HepG2 (cell line): ENCODE results near the gene SEC24A. TPM values are rescaled to one million over a fixed set of nuclear protein-coding genes. Genes with fewer than 3 reads are reported as not detected.
A peak's percentile ranks its signal among the peaks of the same experiment; 100 is the strongest.

Source experiments
- FOXC1 ChIP-seq: sonication (generic); formaldehyde crosslinking; IDR thresholded peaks from 2 replicates; pipeline ENCODE4 v1.8.0; 2022; ENCODE audit warnings: mild to moderate bottlenecking, missing genetic modification reagents, borderline replicate concordance
- GATAD1 ChIP-seq: IDR thresholded peaks from 2 replicates; pipeline ENCODE4 v1.6.1; 2016; ENCODE audit warnings: missing genetic modification reagents, missing compliant biosample characterization
- IKZF4 ChIP-seq: sonication (generic); formaldehyde crosslinking; IDR thresholded peaks from 2 replicates; pipeline ENCODE4 v1.5.1; 2020; ENCODE audit warnings: borderline replicate concordance, mild to moderate bottlenecking, low read depth, missing genetic modification reagents; ENCODE audit errors: not compliant biosample characterization
- KDM6A ChIP-seq: IDR thresholded peaks from 2 replicates; pipeline ENCODE4 v1.6.1; 2016; ENCODE audit warnings: low read depth
- SUZ12 ChIP-seq: fragments of 150-350 bp; IDR thresholded peaks from 2 replicates; pipeline ENCODE4 v1.6.1; 2014; ENCODE audit warnings: low read depth, low read length
- ZNF333 ChIP-seq: sonication (generic); formaldehyde crosslinking; IDR thresholded peaks from 2 replicates; pipeline ENCODE4 v1.4.0; 2020; ENCODE audit warnings: mild to moderate bottlenecking, missing genetic modification reagents, borderline replicate concordance
- ZNF569 ChIP-seq: sonication (generic); formaldehyde crosslinking; IDR thresholded peaks from 2 replicates; pipeline ENCODE4 v1.5.0; 2020; ENCODE audit warnings: mild to moderate bottlenecking, missing genetic modification reagents, moderate library complexity, borderline replicate concordance
- polyA plus RNA-seq, 8 experiments: library from polyadenylated mRNA; depleted of rRNA in 3 of 8; stranded (reverse) in 7 of 8; unstranded in 1 of 8; fragments of >200 nt; fragmentation: Illumina TruSeq in 4 of 8; extraction: Trizol in 4 of 8; gene quantifications; 2 replicates each; pipeline versions ENCODE4 v1.2.1 to v1.2.3, GENCODE V29; 2011 to 2016; ENCODE audit warnings: low read depth in 4 of 8, missing spikeins in 1 of 8, mixed read lengths in 1 of 8; ENCODE audit not compliant: insufficient read depth in 1 of 8
- total RNA-seq, 5 experiments: library from RNA; depleted of rRNA; stranded (reverse); fragments of >200 nt; fragmentation: Illumina TruSeq; extraction: Trizol; gene quantifications; 2 replicates each; pipeline ENCODE4 v1.2.3, GENCODE V29; 2016; ENCODE audit warnings: low read depth in 1 of 5
- TF ChIP-seq, protein P1 (sequence below): sonication (generic); formaldehyde crosslinking; IDR thresholded peaks from 2 replicates; pipeline ENCODE4 v1.4.0; 2020; ENCODE audit warnings: missing genetic modification reagents, borderline replicate concordance
- TF ChIP-seq, protein P2 (sequence below): IDR thresholded peaks from 2 replicates; pipeline ENCODE4 v1.6.1; 2012; ENCODE audit warnings: low read depth, low read length, improper control_type of control experiment
- TF ChIP-seq, protein P3 (sequence below): sonication (generic); formaldehyde crosslinking; IDR thresholded peaks from 2 replicates; pipeline ENCODE4 v1.9.0; 2021; ENCODE audit warnings: missing genetic modification reagents, mild to moderate bottlenecking, borderline replicate concordance
- TF ChIP-seq, protein P4 (sequence below): sonication (generic); formaldehyde crosslinking; IDR thresholded peaks from 2 replicates; pipeline ENCODE4 v1.4.0; 2020; ENCODE audit warnings: mild to moderate bottlenecking, missing genetic modification reagents

The SEC24A gene
- total and polyA plus RNA-seq, 2 of the 13 experiments (the other 11 are each of a cell fraction or from before 2014, with no cell fraction given), result 30.5 to 56.8 TPM

DNA sequence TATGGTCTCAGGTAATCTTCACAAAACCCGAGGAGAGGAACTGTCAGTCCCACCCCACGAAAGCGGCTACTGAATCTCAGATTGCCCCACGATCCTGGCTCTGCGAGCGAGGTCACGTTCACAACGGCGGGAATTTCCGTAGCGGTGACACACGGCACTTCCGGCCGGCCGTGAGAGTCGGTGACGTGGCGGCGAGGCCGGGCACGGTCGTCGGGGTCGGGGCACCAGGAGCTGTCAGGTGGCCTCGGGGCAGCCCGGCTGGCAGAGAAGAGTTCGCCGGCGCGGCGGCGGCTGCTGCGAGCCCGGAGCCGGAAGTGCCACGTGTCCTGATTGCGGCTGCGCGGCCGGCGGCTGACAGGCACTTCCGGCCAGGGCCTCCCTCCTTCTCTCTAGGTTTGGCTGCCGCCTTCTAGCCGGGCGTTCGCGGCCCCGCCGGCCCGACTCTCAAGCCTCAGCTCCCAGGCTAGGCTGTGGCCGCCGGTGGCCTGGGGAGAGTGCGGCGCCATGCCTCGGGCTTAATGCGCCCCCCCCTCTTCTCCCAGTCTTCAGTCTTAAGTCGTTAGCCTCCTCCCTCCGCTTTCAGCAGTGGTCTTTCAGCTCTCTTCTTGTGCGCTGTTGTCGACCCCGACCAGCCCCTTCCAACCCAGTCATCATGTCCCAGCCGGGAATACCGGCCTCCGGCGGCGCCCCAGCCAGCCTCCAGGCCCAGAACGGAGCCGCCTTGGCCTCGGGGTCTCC is at the start of gene SEC24A (continued):
- TF ChIP-seq SUZ12 (no peak), ZNF569 (CRISPR knock-in tag) (no peak), GATAD1 (CRISPR knock-in tag) (peak; percentile 84), ZNF333 (CRISPR knock-in tag) (peak; percentile 40; the same call in 1 of the 2 replicates), FOXC1 (peak; percentile 96), KDM6A (CRISPR knock-in tag) (no peak), IKZF4 (CRISPR knock-in tag) (peak; percentile 45)
- TF ChIP-seq, protein P1, sequence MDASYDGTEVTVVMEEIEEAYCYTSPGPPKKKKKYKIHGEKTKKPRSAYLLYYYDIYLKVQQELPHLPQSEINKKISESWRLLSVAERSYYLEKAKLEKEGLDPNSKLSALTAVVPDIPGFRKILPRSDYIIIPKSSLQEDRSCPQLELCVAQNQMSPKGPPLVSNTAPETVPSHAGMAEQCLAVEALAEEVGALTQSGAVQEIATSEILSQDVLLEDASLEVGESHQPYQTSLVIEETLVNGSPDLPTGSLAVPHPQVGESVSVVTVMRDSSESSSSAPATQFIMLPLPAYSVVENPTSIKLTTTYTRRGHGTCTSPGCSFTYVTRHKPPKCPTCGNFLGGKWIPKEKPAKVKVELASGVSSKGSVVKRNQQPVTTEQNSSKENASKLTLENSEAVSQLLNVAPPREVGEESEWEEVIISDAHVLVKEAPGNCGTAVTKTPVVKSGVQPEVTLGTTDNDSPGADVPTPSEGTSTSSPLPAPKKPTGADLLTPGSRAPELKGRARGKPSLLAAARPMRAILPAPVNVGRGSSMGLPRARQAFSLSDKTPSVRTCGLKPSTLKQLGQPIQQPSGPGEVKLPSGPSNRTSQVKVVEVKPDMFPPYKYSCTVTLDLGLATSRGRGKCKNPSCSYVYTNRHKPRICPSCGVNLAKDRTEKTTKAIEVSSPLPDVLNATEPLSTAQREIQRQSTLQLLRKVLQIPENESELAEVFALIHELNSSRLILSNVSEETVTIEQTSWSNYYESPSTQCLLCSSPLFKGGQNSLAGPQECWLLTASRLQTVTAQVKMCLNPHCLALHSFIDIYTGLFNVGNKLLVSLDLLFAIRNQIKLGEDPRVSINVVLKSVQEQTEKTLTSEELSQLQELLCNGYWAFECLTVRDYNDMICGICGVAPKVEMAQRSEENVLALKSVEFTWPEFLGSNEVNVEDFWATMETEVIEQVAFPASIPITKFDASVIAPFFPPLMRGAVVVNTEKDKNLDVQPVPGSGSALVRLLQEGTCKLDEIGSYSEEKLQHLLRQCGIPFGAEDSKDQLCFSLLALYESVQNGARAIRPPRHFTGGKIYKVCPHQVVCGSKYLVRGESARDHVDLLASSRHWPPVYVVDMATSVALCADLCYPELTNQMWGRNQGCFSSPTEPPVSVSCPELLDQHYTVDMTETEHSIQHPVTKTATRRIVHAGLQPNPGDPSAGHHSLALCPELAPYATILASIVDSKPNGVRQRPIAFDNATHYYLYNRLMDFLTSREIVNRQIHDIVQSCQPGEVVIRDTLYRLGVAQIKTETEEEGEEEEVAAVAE (CRISPR knock-in tag), result peak; percentile 49; the same call in 1 of the 2 replicates
- TF ChIP-seq, protein P2, sequence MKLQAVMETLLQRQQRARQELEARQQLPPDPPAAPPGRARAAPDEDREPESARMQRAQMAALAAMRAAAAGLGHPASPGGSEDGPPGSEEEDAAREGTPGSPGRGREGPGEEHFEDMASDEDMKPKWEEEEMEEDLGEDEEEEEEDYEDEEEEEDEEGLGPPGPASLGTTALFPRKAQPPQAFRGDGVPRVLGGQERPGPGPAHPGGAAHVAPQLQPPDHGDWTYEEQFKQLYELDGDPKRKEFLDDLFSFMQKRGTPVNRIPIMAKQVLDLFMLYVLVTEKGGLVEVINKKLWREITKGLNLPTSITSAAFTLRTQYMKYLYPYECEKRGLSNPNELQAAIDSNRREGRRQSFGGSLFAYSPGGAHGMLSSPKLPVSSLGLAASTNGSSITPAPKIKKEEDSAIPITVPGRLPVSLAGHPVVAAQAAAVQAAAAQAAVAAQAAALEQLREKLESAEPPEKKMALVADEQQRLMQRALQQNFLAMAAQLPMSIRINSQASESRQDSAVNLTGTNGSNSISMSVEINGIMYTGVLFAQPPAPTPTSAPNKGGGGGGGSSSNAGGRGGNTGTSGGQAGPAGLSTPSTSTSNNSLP, result no peak; the same call in 1 of the 2 replicates
- TF ChIP-seq, protein P3, sequence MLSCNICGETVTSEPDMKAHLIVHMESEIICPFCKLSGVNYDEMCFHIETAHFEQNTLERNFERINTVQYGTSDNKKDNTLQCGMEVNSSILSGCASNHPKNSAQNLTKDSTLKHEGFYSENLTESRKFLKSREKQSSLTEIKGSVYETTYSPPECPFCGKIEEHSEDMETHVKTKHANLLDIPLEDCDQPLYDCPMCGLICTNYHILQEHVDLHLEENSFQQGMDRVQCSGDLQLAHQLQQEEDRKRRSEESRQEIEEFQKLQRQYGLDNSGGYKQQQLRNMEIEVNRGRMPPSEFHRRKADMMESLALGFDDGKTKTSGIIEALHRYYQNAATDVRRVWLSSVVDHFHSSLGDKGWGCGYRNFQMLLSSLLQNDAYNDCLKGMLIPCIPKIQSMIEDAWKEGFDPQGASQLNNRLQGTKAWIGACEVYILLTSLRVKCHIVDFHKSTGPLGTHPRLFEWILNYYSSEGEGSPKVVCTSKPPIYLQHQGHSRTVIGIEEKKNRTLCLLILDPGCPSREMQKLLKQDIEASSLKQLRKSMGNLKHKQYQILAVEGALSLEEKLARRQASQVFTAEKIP (CRISPR knock-in tag), result no peak
- TF ChIP-seq, protein P4, sequence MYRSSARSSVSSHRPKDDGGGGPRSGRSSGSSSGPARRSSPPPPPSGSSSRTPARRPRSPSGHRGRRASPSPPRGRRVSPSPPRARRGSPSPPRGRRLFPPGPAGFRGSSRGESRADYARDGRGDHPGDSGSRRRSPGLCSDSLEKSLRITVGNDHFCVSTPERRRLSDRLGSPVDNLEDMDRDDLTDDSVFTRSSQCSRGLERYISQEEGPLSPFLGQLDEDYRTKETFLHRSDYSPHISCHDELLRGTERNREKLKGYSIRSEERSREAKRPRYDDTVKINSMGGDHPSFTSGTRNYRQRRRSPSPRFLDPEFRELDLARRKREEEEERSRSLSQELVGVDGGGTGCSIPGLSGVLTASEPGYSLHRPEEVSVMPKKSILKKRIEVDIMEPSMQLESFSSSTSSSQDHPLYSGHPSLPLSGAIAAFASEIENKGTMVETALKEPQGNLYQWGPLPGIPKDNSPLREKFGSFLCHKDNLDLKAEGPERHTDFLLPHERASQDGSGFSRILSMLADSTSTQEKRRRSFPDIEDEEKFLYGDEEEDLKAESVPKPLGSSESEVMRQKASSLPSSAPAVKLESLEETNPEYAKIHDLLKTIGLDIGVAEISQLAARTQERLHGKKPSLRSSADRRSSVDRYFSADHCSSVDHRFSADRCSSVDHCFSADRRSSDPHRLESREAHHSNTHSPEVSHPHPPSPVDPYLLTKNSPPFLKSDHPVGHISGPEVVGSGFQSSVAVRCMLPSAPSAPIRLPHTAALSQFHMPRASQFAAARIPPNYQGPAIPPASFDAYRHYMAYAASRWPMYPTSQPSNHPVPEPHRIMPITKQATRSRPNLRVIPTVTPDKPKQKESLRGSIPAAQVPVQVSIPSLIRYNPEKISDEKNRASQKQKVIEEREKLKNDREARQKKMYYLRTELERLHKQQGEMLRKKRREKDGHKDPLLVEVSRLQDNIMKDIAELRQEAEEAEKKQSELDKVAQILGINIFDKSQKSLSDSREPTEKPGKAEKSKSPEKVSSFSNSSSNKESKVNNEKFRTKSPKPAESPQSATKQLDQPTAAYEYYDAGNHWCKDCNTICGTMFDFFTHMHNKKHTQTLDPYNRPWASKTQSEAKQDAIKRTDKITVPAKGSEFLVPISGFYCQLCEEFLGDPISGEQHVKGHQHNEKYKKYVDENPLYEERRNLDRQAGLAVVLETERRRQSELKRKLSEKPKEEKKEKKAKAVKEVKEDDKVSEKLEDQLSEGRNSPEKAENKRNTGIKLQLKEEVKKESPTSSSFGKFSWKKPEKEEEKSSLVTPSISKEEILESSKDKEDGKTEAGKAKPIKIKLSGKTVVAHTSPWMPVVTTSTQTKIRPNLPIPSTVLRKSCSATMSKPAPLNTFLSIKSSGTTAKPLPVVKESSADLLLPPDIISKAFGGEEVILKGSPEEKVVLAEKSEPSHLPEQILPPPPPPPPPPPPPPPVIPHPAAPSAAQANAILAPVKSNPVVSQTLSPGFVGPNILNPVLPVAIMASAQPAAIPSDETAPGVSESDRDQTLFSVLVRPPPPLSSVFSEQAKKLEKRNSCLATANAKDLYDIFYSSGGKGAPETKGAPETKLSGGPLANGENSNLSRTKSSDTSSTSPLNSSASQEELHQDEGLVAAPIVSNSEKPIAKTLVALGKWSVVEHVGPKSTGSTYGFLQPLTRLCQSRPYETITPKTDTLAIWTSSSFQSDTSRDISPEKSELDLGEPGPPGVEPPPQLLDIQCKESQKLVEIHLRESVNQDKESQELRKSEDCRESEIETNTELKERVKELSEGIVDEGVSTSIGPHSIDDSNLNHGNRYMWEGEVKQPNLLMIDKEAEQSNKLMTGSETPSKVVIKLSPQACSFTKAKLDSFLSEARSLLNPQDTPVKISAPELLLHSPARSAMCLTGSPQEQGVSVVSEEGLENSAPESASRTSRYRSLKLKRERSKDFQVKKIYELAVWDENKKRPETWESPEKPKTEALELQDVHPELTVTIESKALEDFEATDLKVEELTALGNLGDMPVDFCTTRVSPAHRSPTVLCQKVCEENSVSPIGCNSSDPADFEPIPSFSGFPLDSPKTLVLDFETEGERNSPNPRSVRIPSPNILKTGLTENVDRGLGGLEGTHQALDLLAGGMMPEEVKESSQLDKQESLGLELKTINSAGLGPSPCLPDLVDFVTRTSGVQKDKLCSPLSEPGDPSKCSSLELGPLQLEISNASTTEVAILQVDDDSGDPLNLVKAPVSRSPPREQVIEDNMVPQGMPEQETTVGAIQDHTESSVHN, result peak; percentile 80; the same call in 1 of the 2 replicates
